ENCODE measurements around the gene ADAM15. TPM values are rescaled to one million over a fixed set of nuclear protein-coding genes. Genes with fewer than 3 reads are reported as not detected.

Gene ADAM15
- total and polyA plus RNA-seq, 9 donors = 41.8 to 83.2 (median 65.0) TPM

DNA sequence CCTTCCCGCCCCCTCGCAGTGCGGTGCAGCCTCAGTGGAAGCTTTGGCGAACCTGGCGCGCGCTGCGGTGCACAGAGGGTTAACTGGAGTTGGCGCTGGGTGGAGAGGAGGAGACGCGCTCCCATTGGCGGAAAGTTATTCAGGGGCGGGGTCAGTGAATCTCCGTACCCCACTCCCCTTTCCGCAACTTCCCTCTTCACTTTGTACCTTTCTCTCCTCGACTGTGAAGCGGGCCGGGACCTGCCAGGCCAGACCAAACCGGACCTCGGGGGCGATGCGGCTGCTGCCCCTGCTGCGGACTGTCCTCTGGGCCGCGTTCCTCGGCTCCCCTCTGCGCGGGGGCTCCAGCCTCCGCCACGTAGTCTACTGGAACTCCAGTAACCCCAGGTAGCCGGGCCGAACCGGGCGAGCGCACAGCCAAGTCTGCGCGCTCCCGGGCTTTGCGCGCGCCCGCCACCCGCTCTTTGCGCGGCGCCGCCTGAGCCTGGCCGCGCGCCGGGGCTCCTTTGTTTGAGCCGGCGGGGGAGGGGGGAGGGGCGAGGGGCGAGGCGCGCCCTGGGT is 12.5 kb downstream of the ADAM15 start, which contains the start of gene EFNA4:
EFNA4 (plus strand) TSS at position 191 of the 561 bp plus-strand sequence; CDS start at position 275, 84 bp downstream.
- H3K27me3 ChIP-seq (ENCODE audit: control insufficient read depth, insufficient read depth, low read length) = peaks cover 17% of the 10 kb centered on the region
- peak; percentile 95 for DNase-seq
- no peaks in the 10 kb centered on the region for H3K9me3 ChIP-seq (replicated peaks; ENCODE audit: control insufficient read depth, low read depth, low read length)
- H3K4me1 ChIP-seq (ENCODE audit: control insufficient read depth, insufficient read depth, low read length) = peaks cover 30% of the 10 kb centered on the region
- under 1% methylated on average over 21 of the region's 57 CpGs for WGBS (ENCODE audit: insufficient coverage)
- peak within 1 kb of the TSS; percentile 96 for H3K4me3 ChIP-seq (ENCODE audit: low read length)
- peak within 1 kb of the TSS; percentile 86 for H3K27ac ChIP-seq (ENCODE audit: low read length)
- peaks cover 16% of the 10 kb centered on the region for H3K36me3 ChIP-seq (ENCODE audit: control insufficient read depth, insufficient read depth, low read length)

DNA sequence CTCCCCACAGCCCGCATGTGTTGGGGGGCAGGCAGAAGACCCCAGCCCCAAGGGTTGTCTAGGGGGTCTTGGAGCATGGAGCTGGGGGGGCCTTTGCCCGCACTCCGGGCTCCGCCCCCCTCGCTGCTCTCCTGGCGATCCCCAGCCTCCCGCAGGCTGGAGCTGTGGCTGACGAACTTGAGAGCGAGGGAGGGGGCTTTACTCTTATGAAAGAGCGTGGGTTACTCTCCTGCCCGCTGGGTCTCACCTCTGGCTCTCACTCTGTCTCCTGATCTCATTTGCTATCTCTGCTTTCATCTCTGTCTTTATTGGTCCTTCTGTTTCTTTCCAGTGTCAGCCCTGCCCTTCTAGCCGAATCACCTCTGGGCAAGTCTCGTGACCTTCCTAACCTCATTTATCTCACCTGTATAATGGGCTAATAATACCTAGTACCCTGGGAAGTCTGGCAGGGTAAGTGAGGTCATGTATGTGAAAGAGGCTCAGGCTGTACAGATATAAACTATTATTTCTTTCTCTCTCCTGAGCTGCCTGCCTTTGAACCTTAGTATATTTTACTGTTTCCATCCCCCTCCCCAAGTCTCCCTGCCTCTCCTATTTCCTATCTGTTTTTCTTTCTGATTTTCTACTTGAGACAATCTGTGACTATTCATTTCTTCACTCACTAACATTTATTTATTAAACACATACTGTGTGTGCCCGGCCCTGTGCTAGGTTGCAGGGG is 13.2 kb downstream of the ADAM15 start:
- 0% methylated on average over 8 of the region's 14 CpGs for WGBS (ENCODE audit: insufficient coverage)
- no peak overlapping the region for H3K27ac ChIP-seq (ENCODE audit: low read length)
- H3K36me3 ChIP-seq (ENCODE audit: control insufficient read depth, insufficient read depth, low read length) = peaks cover 15% of the 10 kb centered on the region
- peak; percentile 53 for DNase-seq
- peak overlapping the region; percentile 96 for H3K4me3 ChIP-seq (ENCODE audit: low read length)
- peaks cover 17% of the 10 kb centered on the region for H3K27me3 ChIP-seq (ENCODE audit: control insufficient read depth, insufficient read depth, low read length)
- H3K9me3 ChIP-seq (replicated peaks; ENCODE audit: control insufficient read depth, low read depth, low read length) = no peaks in the 10 kb centered on the region
- H3K4me1 ChIP-seq (ENCODE audit: control insufficient read depth, insufficient read depth, low read length) = peaks cover 32% of the 10 kb centered on the region

DNA sequence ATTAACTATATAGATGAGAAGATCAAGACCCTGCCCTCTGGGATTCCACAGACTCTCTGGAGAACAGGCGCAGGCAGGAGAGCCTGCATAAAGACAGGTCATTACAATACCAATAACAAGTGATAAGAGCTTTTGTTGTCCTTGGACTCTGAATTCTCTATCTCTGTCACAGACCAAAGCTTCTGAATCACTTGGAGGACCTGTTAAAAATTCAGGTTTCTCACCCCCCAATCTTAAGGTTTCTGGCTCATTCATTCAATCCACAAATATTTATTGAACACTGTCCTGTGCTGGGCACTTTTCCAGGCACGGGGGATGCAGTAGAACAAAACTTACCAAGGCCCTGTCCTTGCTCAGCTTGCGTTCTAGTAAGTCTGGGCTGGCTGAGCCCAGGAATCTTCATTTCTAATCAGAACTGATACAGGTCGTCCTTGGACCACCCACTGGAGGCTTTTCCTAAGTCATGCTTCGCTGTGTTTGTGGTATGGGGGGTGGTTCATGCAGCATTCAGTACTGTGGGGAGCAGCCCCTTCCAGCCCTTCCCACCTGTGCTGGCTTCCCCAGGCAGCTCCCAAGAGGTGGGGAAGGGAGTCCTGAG is 13.8 kb downstream of the ADAM15 start:
- Histone ChIP-seq H3K4me3 (ENCODE audit: low read length) (no peak overlapping the region), H3K27me3 (ENCODE audit: control insufficient read depth, insufficient read depth, low read length) (peaks cover 17% of the 10 kb centered on the region), H3K9me3 (replicated peaks; ENCODE audit: control insufficient read depth, low read depth, low read length) (no peaks in the 10 kb centered on the region), H3K36me3 (ENCODE audit: control insufficient read depth, insufficient read depth, low read length) (peaks cover 12% of the 10 kb centered on the region), H3K27ac (ENCODE audit: low read length) (no peak overlapping the region), H3K4me1 (ENCODE audit: control insufficient read depth, insufficient read depth, low read length) (peaks cover 39% of the 10 kb centered on the region)
- 33% methylated on average over 1 of the region's 5 CpGs for WGBS (ENCODE audit: insufficient coverage)
- no peak for DNase-seq

DNA sequence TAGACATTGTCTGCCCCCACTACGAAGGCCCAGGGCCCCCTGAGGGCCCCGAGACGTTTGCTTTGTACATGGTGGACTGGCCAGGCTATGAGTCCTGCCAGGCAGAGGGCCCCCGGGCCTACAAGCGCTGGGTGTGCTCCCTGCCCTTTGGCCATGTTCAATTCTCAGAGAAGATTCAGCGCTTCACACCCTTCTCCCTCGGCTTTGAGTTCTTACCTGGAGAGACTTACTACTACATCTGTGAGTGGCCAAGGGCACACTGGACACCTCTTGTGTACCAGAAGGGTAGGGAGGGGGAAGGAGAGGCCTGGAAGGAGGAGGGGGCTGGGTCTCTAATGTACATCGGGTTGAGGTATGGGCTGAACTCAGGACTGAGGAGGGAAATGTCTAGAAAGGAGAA is 15.7 kb downstream of the ADAM15 start:
- H3K4me3 ChIP-seq (ENCODE audit: low read length) = no peak overlapping the region
- peaks cover 48% of the 10 kb centered on the region for H3K4me1 ChIP-seq (ENCODE audit: control insufficient read depth, insufficient read depth, low read length)
- 72% methylated on average over 6 of the region's 8 CpGs for WGBS (ENCODE audit: insufficient coverage)
- no peak overlapping the region for H3K27ac ChIP-seq (ENCODE audit: low read length)
- peaks cover 4% of the 10 kb centered on the region for H3K36me3 ChIP-seq (ENCODE audit: control insufficient read depth, insufficient read depth, low read length)
- H3K27me3 ChIP-seq (ENCODE audit: control insufficient read depth, insufficient read depth, low read length) = peaks cover 20% of the 10 kb centered on the region
- H3K9me3 ChIP-seq (replicated peaks; ENCODE audit: control insufficient read depth, low read depth, low read length) = no peaks in the 10 kb centered on the region
- DNase-seq = no peak

DNA sequence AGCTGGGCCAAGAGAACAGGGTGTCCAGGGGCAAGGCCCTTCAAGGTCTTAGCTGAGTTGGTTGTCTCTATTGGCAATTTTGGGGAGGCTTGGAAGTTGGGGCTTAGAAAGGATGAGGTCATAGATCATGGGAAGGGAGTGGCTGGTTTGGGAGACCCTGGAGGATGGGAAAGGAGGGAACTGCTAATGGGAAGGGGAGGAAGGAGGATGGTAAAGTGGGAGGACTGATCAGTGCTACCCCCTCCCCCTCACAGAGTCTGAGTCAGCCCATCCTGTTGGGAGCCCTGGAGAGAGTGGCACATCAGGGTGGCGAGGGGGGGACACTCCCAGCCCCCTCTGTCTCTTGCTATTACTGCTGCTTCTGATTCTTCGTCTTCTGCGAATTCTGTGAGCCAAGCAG is 17.5 kb downstream of the ADAM15 start:
- Histone ChIP-seq H3K27me3 (ENCODE audit: control insufficient read depth, insufficient read depth, low read length) (peaks cover 21% of the 10 kb centered on the region), H3K36me3 (ENCODE audit: control insufficient read depth, insufficient read depth, low read length) (peaks cover 4% of the 10 kb centered on the region), H3K4me1 (ENCODE audit: control insufficient read depth, insufficient read depth, low read length) (peaks cover 34% of the 10 kb centered on the region), H3K27ac (ENCODE audit: low read length) (no peak overlapping the region), H3K4me3 (ENCODE audit: low read length) (no peak overlapping the region), H3K9me3 (replicated peaks; ENCODE audit: control insufficient read depth, low read depth, low read length) (no peaks in the 10 kb centered on the region)
- 100% methylated on average over 1 of the region's 3 CpGs for WGBS (ENCODE audit: insufficient coverage)
- DNase-seq = no peak

DNA sequence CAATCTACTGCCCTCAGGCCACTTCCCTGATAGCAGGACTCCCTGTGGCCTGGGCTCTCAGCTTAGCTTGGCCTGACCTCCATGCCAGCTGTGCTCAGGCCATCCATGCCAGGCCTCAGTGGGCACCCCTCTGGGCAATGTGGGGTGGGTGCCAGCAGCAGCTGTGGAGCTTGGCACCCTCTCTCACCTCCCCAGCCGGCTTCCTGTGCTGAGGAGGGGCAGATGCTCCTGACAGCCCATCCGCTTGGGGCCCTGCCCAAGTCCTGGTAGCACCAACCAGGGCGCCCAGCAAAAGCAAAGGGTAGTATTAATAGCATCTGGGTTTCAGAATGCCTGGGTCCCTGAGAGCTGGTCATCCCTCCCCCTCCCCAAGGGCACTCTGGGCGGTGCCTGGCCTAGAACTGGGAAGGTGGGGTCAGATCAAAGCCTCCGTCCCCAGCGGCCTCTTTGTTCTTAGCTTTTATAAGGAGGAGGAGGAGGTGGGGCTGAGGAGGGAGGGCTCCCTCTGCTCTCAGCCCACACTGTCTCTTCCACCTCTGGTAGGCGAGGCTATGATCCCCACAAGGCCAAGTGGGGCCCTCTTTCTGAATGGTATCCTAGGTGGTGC is 18.5 kb downstream of the ADAM15 start:
- Histone ChIP-seq H3K27me3 (ENCODE audit: control insufficient read depth, insufficient read depth, low read length) (peaks cover 26% of the 10 kb centered on the region), H3K27ac (ENCODE audit: low read length) (peak overlapping the region; percentile 51), H3K9me3 (replicated peaks; ENCODE audit: control insufficient read depth, low read depth, low read length) (no peaks in the 10 kb centered on the region), H3K36me3 (ENCODE audit: control insufficient read depth, insufficient read depth, low read length) (peaks cover 4% of the 10 kb centered on the region), H3K4me1 (ENCODE audit: control insufficient read depth, insufficient read depth, low read length) (peaks cover 29% of the 10 kb centered on the region), H3K4me3 (ENCODE audit: low read length) (no peak overlapping the region)
- DNase-seq = no peak
- WGBS (ENCODE audit: insufficient coverage) = no CpG with 5 or more reads among the region's 7 CpGs

DNA sequence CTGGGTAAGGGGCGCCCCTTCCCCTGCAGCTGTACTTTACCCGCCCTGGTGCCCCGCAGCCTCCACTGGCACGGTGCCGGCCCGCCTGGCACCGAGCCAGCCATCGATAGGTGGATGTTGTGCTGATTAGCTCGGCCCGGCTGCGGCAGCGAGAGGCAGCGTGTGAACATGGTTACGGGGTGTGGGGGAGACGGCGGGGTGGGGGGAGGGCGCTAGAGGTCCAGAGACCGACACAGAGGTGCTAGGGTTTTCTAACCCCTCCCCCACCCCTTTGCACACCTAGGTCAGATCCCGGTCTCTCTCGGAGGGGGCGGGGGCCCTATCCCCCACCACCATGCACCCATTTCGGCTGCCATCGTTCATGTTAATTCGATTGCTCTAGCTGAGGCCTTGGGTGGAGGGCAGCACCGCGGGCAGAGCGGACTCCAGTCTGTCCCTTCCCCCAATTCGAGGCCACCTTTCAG is 19.1 kb downstream of the ADAM15 start:
- Histone ChIP-seq H3K27ac (ENCODE audit: low read length) (peak overlapping the region; percentile 51), H3K4me1 (ENCODE audit: control insufficient read depth, insufficient read depth, low read length) (peaks cover 29% of the 10 kb centered on the region), H3K36me3 (ENCODE audit: control insufficient read depth, insufficient read depth, low read length) (peaks cover 4% of the 10 kb centered on the region), H3K27me3 (ENCODE audit: control insufficient read depth, insufficient read depth, low read length) (peaks cover 28% of the 10 kb centered on the region), H3K4me3 (ENCODE audit: low read length) (no peak overlapping the region), H3K9me3 (replicated peaks; ENCODE audit: control insufficient read depth, low read depth, low read length) (no peaks in the 10 kb centered on the region)
- 15% methylated on average over 10 of the region's 28 CpGs for WGBS (ENCODE audit: insufficient coverage)
- no peak for DNase-seq

DNA sequence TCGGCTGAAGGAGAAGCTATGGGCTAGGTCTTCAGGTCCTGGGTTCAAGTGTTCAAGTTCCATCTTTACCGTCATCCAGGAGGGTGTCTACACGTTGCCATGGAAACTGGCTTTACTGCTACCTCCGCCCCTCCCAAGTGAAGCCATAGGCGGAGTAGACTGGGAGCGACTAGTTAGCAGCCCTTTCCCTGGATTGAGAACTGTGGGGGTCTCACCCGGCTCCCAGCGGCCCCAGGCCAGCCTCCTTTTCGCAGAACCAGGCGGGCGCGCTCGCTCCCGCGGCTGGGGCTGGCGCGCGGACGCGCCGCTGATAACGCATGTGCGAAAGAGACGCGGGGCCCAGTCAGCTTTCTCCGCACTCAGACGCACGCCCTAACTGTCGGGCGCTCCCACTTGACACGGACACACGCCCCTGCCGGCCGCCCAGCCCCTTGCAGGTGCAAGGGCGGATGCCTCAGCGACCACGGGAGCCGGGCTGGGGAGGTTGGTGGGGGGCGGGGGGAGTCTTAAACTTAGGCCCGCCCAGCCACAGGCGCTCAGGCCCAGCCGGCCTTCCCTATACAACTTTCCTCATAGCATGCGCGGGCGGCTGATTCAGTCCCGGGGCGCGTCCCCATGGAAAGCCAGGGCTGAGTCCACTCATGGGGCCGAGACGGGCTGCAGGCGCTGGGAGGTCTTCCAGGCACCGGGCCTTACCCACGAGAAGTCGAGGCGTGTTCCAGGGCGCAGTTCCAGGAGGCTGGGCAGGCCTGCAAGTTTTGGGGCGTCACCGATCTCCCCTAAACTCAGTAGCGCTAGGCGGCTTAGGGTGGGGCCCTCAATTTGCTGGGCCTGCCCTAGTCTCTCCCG is 19.8 kb downstream of the ADAM15 start:
- H3K27ac ChIP-seq (ENCODE audit: low read length) = no peak overlapping the region
- H3K4me3 ChIP-seq (ENCODE audit: low read length) = peak overlapping the region; percentile 44
- DNase-seq = peak; percentile 82
- H3K4me1 ChIP-seq (ENCODE audit: control insufficient read depth, insufficient read depth, low read length) = peaks cover 29% of the 10 kb centered on the region
- WGBS (ENCODE audit: insufficient coverage) = 2% methylated on average over 46 of the region's 61 CpGs
- H3K9me3 ChIP-seq (replicated peaks; ENCODE audit: control insufficient read depth, low read depth, low read length) = no peaks in the 10 kb centered on the region
- peaks cover 4% of the 10 kb centered on the region for H3K36me3 ChIP-seq (ENCODE audit: control insufficient read depth, insufficient read depth, low read length)
- peaks cover 28% of the 10 kb centered on the region for H3K27me3 ChIP-seq (ENCODE audit: control insufficient read depth, insufficient read depth, low read length)

DNA sequence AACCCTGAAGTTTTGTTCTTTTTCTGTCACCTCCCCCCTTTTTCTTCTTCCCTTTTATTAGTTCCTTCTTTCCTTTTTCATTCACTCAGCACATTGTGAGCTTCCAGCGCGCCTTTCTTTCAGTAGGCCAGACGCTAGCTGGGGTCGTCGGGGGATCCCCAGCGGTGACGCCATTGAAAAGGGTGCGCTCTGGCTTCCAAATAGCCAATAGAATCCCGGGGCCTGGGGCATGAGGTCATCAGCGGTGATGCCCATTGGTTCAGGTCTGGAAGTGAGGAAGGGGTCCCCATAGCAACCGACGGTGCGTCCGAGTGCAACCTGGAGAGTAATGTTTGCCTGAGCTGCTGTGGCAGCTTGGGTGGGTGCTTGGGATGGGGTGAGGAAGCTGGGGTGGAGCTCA is 20.6 kb downstream of the ADAM15 start:
- Histone ChIP-seq H3K27me3 (ENCODE audit: control insufficient read depth, insufficient read depth, low read length) (peaks cover 28% of the 10 kb centered on the region), H3K4me3 (ENCODE audit: low read length) (no peak overlapping the region), H3K27ac (ENCODE audit: low read length) (no peak overlapping the region), H3K36me3 (ENCODE audit: control insufficient read depth, insufficient read depth, low read length) (peaks cover 4% of the 10 kb centered on the region), H3K9me3 (replicated peaks; ENCODE audit: control insufficient read depth, low read depth, low read length) (no peaks in the 10 kb centered on the region), H3K4me1 (ENCODE audit: control insufficient read depth, insufficient read depth, low read length) (peaks cover 29% of the 10 kb centered on the region)
- no peak for DNase-seq
- 28% methylated on average over 11 of the region's 14 CpGs for WGBS (ENCODE audit: insufficient coverage)

All from muscle of leg (tissue), 11 donors.